AG09309 (cell line): ENCODE data around the gene CDON.
"Not testable (repeated sequence)": the region's sequence is repeated elsewhere in the genome, so short reads cannot be mapped to it uniquely, and the experiment has no call there.

ENCODE experiments used
- DNase-seq: peaks from one replicate; pipeline ENCODE4 v3.0.0-alpha.2; 2010; ENCODE audit warnings: low read depth
- H3K4me3 ChIP-seq: 2 replicates; pipeline ENCODE4 v1.5.1; 2011; ENCODE audit warnings: mild to moderate bottlenecking, low read depth, low read length, moderate library complexity; ENCODE audit not compliant: control insufficient read depth
- TF ChIP-seq, protein P1 (sequence below): IDR thresholded peaks from 2 replicates; pipeline ENCODE4 v1.5.1; 2011; ENCODE audit warnings: mild to moderate bottlenecking, low read depth, low read length, inconsistent platforms; ENCODE audit not compliant: insufficient read depth, control insufficient read depth; ENCODE audit errors: missing control alignments

CDON gene

DNA sequence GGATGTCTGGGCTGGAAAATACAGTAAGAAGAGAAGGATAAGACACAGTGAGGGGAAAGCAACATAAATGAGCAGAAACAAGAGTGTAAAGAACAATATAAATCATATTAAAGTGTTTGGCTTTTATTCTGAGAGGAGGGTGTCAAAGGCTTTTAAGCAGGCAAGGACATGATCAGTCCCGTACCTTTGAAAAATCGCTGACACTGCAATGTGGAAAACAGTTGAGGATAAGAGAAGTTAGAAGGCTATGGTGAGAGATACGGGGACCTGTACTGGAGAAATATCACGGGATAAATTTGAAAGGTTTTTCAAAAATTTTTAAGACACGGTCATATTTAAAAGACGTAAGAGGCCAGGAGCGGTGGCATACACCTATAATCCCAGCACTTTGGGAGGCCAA, 30.3 kb downstream of the CDON start:
- TF ChIP-seq, protein P1, sequence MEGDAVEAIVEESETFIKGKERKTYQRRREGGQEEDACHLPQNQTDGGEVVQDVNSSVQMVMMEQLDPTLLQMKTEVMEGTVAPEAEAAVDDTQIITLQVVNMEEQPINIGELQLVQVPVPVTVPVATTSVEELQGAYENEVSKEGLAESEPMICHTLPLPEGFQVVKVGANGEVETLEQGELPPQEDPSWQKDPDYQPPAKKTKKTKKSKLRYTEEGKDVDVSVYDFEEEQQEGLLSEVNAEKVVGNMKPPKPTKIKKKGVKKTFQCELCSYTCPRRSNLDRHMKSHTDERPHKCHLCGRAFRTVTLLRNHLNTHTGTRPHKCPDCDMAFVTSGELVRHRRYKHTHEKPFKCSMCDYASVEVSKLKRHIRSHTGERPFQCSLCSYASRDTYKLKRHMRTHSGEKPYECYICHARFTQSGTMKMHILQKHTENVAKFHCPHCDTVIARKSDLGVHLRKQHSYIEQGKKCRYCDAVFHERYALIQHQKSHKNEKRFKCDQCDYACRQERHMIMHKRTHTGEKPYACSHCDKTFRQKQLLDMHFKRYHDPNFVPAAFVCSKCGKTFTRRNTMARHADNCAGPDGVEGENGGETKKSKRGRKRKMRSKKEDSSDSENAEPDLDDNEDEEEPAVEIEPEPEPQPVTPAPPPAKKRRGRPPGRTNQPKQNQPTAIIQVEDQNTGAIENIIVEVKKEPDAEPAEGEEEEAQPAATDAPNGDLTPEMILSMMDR, result no peak
- no peak overlapping the region for H3K4me3 ChIP-seq
- no peak for DNase-seq

DNA sequence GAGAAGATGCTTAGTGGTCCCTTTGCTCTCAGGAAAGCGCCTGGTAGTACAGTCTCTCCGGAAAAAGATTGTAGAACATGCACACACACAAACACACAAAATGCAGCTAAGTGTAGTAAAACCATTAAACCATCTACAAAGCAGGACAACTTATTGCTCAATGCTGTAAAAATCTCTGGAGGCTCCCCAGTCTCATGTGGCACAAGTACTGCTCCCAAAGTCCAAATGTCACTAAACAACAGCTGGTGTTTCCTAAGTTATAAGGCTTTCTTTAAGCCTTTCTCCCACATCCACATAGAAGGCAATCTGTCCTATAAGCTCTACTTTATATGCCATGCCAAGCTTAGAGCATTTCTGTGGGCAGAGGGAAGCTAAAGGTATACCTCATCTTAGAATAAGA, 32.9 kb downstream of the CDON start:
- no peak for DNase-seq
- H3K4me3 ChIP-seq, result no peak overlapping the region
- TF ChIP-seq, protein P1, result no peak

DNA sequence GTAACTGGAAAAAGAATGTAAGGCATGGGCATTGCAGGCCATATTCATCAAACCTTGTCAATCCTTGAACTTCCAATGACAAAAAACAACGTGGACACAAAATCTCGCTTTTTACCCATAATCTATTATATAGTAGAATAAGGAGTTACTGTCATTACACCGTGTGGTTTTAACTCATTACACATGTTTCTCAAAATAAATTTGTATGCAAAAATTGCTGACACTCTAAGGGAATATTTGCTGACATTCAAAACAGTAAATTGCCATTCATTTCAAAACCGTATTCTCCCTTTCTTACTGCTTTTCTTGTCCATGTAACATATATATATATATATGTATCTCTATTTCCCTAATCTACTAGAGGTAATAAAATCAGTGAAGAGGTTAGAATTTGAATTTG, 33.4 kb downstream of the CDON start:
- no peak for DNase-seq
- no peak overlapping the region for H3K4me3 ChIP-seq
- TF ChIP-seq, protein P1, result no peak

DNA sequence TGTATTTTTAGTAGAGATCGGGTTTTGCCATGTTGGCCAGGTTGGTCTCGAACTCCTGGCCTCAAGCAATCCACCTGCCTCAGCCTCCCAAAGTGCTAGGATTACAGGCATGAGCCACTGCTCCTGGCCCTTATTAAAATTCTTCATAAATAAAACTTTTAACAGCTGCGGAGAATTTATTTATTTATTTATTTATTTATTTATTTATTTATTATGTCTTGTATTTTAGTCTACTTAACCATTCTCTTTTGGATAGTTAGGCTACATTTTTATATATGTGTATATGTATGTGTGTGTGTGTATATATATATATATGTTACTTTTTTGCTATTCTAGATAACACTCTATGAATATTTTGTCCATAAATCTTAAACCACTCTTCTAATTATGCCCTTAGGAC, 34.1 kb downstream of the CDON start:
- not testable (repeated sequence) for H3K4me3 ChIP-seq, DNase-seq

DNA sequence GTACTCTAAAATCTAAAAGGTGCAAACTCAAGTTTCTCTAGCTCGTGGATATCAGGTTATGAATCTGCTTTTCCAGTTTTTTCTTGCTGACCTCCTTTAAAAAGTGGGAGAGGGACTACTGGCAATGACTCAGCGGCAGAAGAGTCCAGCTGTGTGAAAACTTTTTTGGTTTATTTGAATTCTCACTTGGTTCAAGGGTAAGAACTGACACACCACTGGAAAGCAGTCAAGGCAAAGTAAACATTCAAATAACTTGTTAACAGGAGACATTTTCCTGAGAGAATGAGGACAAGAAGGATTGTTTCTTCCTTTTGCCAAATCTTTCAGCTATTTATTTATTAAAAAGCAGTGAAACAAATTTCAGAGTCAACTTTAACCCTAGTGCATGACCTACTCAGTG, 36.1 kb downstream of the CDON start:
- no peak for DNase-seq
- TF ChIP-seq, protein P1, result no peak
- H3K4me3 ChIP-seq, result no peak overlapping the region

DNA sequence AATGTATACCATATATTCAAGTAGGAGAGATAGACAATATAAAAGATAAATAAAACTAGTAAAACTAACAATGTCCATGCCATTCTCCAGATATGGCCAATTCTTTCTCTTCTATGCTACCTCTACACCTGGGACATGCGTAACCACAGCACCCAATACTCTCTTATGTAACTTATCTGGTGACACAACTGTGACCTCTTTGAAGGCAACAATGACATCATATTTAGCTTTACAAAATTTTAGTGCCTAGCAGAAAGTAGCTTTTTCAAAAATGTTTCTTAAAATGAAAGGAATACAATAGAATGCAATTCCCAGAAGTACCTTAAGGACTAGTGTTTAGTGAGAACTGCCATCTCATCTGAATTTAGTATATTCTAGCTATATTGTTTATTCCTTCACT, 36.8 kb downstream of the CDON start:
- DNase-seq, result no peak
- TF ChIP-seq, protein P1, result no peak
- H3K4me3 ChIP-seq, result no peak overlapping the region

DNA sequence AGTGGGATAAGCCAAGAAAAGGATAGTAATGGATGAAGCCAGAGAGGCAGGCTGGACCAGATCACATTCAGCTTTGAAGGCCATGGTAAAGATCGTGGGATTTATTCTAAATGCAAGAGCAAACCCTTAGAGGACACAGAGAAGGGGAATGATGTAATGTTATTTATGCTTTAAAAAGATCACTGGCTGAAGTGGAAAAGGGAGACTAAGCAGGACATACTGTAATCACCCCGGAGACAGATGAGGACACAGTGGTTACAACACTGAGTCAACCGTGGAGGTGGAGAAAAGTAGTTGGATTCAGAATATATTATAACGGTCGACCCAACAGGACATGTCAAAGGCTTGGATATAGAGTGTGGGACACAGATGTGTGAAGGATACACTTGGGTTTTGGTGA, 38.5 kb downstream of the CDON start:
- TF ChIP-seq, protein P1, result no peak
- no peak for DNase-seq
- H3K4me3 ChIP-seq, result no peak overlapping the region
